IPS DF 6.9 (cell line): ENCODE results near the gene F2RL3.

ENCODE experiments used
- DNase-seq: peaks from one replicate; pipeline ENCODE4 v3.0.0-alpha.2; 2013; ENCODE audit warnings: low read depth, low spot score
- H3K27ac ChIP-seq: one replicate; pipeline ENCODE4 v1.5.1; 2013; ENCODE audit warnings: low read length, control low read depth
- H3K27me3 ChIP-seq: 2 replicates; pipeline ENCODE4 v1.6.1; 2013; ENCODE audit warnings: mild to moderate bottlenecking, low read length; ENCODE audit not compliant: control insufficient read depth, insufficient read depth
- H3K36me3 ChIP-seq: 2 replicates; pipeline ENCODE4 v1.6.1; 2013; ENCODE audit warnings: low read length; ENCODE audit not compliant: control insufficient read depth, insufficient read depth
- H3K4me1 ChIP-seq: 2 replicates; pipeline ENCODE4 v1.6.1; 2013; ENCODE audit warnings: low read length; ENCODE audit not compliant: control insufficient read depth, insufficient read depth
- H3K4me3 ChIP-seq: 2 replicates; pipeline ENCODE4 v1.5.1; 2013; ENCODE audit warnings: mild to moderate bottlenecking, low read length
- H3K9me3 ChIP-seq: 2 replicates; pipeline ENCODE4 v1.6.1; 2013; ENCODE audit warnings: low read length, inconsistent platforms; ENCODE audit not compliant: control insufficient read depth, insufficient read depth
- WGBS: extraction: QIAGEN DNeasy Blood & Tissue Kit; methylation state at CpG from one replicate; pipeline ENCODE4 v1.1.7; 2013; ENCODE audit warnings: mixed read lengths, missing lambda C conversion rate; ENCODE audit not compliant: insufficient read length, insufficient coverage; 5-methylcytosine and 5-hydroxymethylcytosine counted together

F2RL3 gene

GRCh38 chr19:16920816-16921529 is 32.2 kb downstream of the F2RL3 start:
- Histone ChIP-seq H3K27me3 (no peaks in the 10 kb centered on the region; the same call in 1 of the 2 replicates), H3K4me3 (no peak overlapping the region), H3K27ac (no peak overlapping the region), H3K4me1 (no peaks in the 10 kb centered on the region), H3K36me3 (no peaks in the 10 kb centered on the region; the same call in 1 of the 2 replicates), H3K9me3 (peaks cover 2% of the 10 kb centered on the region; the same call in 1 of the 2 replicates)
- no CpG with 5 or more reads among the region's 12 CpGs for WGBS
- DNase-seq = no peak

- H3K27ac ChIP-seq = no peak overlapping the region
- no CpG with 5 or more reads among the region's 21 CpGs for WGBS
- no peak overlapping the region for H3K4me3 ChIP-seq
- no peaks in the 10 kb centered on the region; the same call in 1 of the 2 replicates for H3K36me3 ChIP-seq
- no peak for DNase-seq
- H3K9me3 ChIP-seq = no peaks in the 10 kb centered on the region
- no peaks in the 10 kb centered on the region; the same call in 1 of the 2 replicates for H3K27me3 ChIP-seq
- H3K4me1 ChIP-seq = no peaks in the 10 kb centered on the region
Measured at GRCh38 chr19:16921766-16922591, 33.2 kb downstream of the F2RL3 start.

- Histone ChIP-seq H3K4me1 (no peaks in the 10 kb centered on the region), H3K36me3 (no peaks in the 10 kb centered on the region; the same call in 1 of the 2 replicates), H3K27me3 (no peaks in the 10 kb centered on the region; the same call in 1 of the 2 replicates), H3K27ac (no peak overlapping the region), H3K9me3 (no peaks in the 10 kb centered on the region), H3K4me3 (no peak overlapping the region)
- DNase-seq = no peak
- no CpG with 5 or more reads among the region's 1 CpG for WGBS
Measured at GRCh38 chr19:16922592-16922934, 33.8 kb downstream of the F2RL3 start.

GRCh38 chr19:16922949-16923348 is 34.1 kb downstream of the F2RL3 start:
- H3K4me3 ChIP-seq = no peak overlapping the region
- WGBS = no CpG with 5 or more reads among the region's 13 CpGs
- H3K27me3 ChIP-seq = no peaks in the 10 kb centered on the region; the same call in 1 of the 2 replicates

GRCh38 chr19:16927883-16928282 is 39.1 kb downstream of the F2RL3 start:
- H3K4me1 ChIP-seq = no peaks in the 10 kb centered on the region
- DNase-seq = no peak
- WGBS = no CpG with 5 or more reads among the region's 13 CpGs
- no peak overlapping the region for H3K27ac ChIP-seq
- no peaks in the 10 kb centered on the region; the same call in 1 of the 2 replicates for H3K36me3 ChIP-seq
- no peaks in the 10 kb centered on the region for H3K27me3 ChIP-seq
- no peak overlapping the region for H3K4me3 ChIP-seq
- H3K9me3 ChIP-seq = no peaks in the 10 kb centered on the region

More at GRCh38 chr19:16922949-16923348, 34.1 kb downstream of the F2RL3 start:
- no peak for DNase-seq
- Histone ChIP-seq H3K4me1 (no peaks in the 10 kb centered on the region), H3K9me3 (no peaks in the 10 kb centered on the region), H3K36me3 (no peaks in the 10 kb centered on the region; the same call in 1 of the 2 replicates), H3K27ac (no peak overlapping the region)

GRCh38 chr19:16928351-16928750 is 39.6 kb downstream of the F2RL3 start:
- Histone ChIP-seq H3K9me3 (no peaks in the 10 kb centered on the region), H3K27me3 (no peaks in the 10 kb centered on the region), H3K4me1 (no peaks in the 10 kb centered on the region), H3K36me3 (no peaks in the 10 kb centered on the region), H3K4me3 (no peak overlapping the region), H3K27ac (no peak overlapping the region)
- WGBS = no CpG with 5 or more reads among the region's 2 CpGs
- DNase-seq = no peak

GRCh38 chr19:16928916-16929315 is 40.1 kb downstream of the F2RL3 start:
- no peaks in the 10 kb centered on the region for H3K36me3 ChIP-seq
- no peak overlapping the region for H3K27ac ChIP-seq
- no peaks in the 10 kb centered on the region for H3K9me3 ChIP-seq
- H3K4me1 ChIP-seq = no peaks in the 10 kb centered on the region
- whole genome bisulfite sequencing = no CpG with 5 or more reads among the region's 10 CpGs
- H3K27me3 ChIP-seq = no peaks in the 10 kb centered on the region
- DNase-seq = no peak
- no peak overlapping the region for H3K4me3 ChIP-seq

- DNase-seq = no peak
- no peaks in the 10 kb centered on the region for H3K9me3 ChIP-seq
- no CpG with 5 or more reads among the region's 5 CpGs for WGBS
- no peaks in the 10 kb centered on the region for H3K27me3 ChIP-seq
- H3K27ac ChIP-seq = no peak overlapping the region
- no peaks in the 10 kb centered on the region for H3K4me1 ChIP-seq
- no peaks in the 10 kb centered on the region for H3K36me3 ChIP-seq
- H3K4me3 ChIP-seq = no peak overlapping the region
Measured at GRCh38 chr19:16930753-16931152, 42.0 kb downstream of the F2RL3 start.

GRCh38 chr19:16931306-16931705 is 42.5 kb downstream of the F2RL3 start:
- Histone ChIP-seq H3K9me3 (no peaks in the 10 kb centered on the region), H3K27ac (no peak overlapping the region), H3K27me3 (no peaks in the 10 kb centered on the region), H3K4me1 (no peaks in the 10 kb centered on the region), H3K36me3 (no peaks in the 10 kb centered on the region), H3K4me3 (no peak overlapping the region)
- DNase-seq = no peak
- no CpG with 5 or more reads among the region's 4 CpGs for WGBS

- Histone ChIP-seq H3K36me3 (no peaks in the 10 kb centered on the region), H3K27me3 (no peaks in the 10 kb centered on the region), H3K27ac (no peak overlapping the region), H3K4me3 (no peak overlapping the region), H3K4me1 (peaks cover 1% of the 10 kb centered on the region; the same call in 1 of the 2 replicates), H3K9me3 (no peaks in the 10 kb centered on the region)
- DNase-seq = no peak
- WGBS = no CpG with 5 or more reads among the region's 1 CpG
Measured at GRCh38 chr19:16934489-16934888, 45.7 kb downstream of the F2RL3 start.
